Testis (tissue), 2 donors: ENCODE results near the gene HLA-DMB.

Experiments used
- CTCF ChIP-seq, 3 experiments: fragments of 450-650 bp in 2 of 3; fragments of 200-600 bp in 1 of 3; sonication (generic) in 1 of 3; IDR thresholded peaks; one replicate each; pipeline ENCODE4 v1.5.1; 2016 to 2019; ENCODE audit warnings: antibody characterized with exemption in 3 of 3, mild to moderate bottlenecking in 2 of 3, moderate library complexity in 1 of 3
- POLR2A ChIP-seq: fragments of 450-650 bp; IDR thresholded peaks from one replicate; pipeline ENCODE4 v1.6.1; 2017; ENCODE audit warnings: antibody characterized with exemption, mild to moderate bottlenecking, moderate library complexity

DNA sequence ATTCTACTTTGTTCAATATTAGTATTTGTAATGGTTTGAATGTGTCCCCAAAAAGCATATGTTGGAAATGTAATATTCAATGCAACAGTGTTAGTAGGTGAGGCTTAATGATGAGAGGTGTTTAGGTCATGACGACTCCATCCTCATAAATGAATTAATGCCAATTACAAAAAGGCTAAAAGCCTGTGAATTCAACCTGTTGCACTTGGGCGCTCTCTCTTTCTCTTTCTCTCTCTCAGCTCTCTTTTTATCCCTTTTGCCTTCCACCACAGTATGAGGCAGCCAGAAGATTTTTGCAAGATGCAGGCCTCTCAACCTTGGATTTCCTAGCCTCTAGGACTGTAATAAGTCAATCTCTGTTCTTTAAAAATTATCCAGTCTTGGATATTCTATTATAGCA lies 52.3 kb downstream of the HLA-DMB start:
- TF ChIP-seq POLR2A (no peak), CTCF (IDR thresholded peaks at IDR 0.05) (no peak)
